ENCODE data around the gene MFAP3. TPM values are rescaled to one million over a fixed set of nuclear protein-coding genes. Genes with fewer than 3 reads are reported as not detected.

Gene MFAP3
- total and polyA plus RNA-seq, 2 donors (not counting 3 experiments of a cell fraction or from before 2014, with no cell fraction given): 19.5 to 35.3 TPM

DNA sequence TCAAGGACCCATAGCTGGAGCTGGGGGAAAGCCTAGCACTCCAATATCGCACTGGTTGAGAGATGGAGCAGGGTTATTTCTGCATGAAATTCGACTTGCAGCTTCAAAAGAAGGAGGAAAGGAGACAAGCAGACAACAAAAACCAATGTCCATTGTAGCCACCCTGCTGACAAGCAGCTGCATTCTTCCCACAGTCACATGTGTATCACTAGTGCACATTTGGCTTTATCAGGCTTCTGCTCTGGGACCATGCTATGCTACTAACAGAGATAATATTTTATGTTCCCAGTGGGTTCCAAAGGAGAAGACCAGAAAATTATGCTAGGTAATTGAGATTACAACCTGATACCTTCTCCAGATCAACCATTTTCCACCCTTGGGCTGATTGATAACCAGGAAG is 59.7 kb downstream of the MFAP3 start:
- CTCF ChIA-PET: interaction anchor here (1.5 kb wide), 1 partner anchor 12 kb away, joined by 4 read pairs; no protein-coding TSS in a partner anchor
- FAIRE-seq (no peak), DNase-seq (ENCODE audit: low read depth, low spot score) (no peak)
- H3K4me2 ChIP-seq (ENCODE audit: insufficient read depth, low read length): no peak overlapping the region
- no peaks in the 10 kb centered on the region for H3K4me1 ChIP-seq (ENCODE audit: control insufficient read depth, extremely low read depth, insufficient read depth, low read length)
- H3K9ac ChIP-seq (replicated peaks; ENCODE audit: extremely low read depth, insufficient read depth, low read length): no peak overlapping the region
- H3K27me3 ChIP-seq (ENCODE audit: control insufficient read depth in 2 of 2, insufficient read depth in 2 of 2, low read length in 2 of 2): no peaks in the 10 kb centered on the region
- no peaks in the 10 kb centered on the region for H3K36me3 ChIP-seq (ENCODE audit: control insufficient read depth in 2 of 2, extremely low read depth in 1 of 2, insufficient read depth in 2 of 2, low read length in 2 of 2)
- no peak overlapping the region for H2AFZ ChIP-seq (ENCODE audit: low read depth, low read length)
- H3K9me1 ChIP-seq (replicated peaks; ENCODE audit: control insufficient read depth, extremely low read depth, insufficient read depth, low read length): no peaks in the 10 kb centered on the region
- H3K27ac ChIP-seq (ENCODE audit: insufficient read depth, low read depth, low read length): no peak overlapping the region
- H3K4me3 ChIP-seq (replicated peaks in 1 of 3; ENCODE audit: insufficient read depth in 1 of 3, low read depth in 1 of 3, low read length in 3 of 3): no peak overlapping the region
- no peaks in the 10 kb centered on the region for H3K79me2 ChIP-seq (ENCODE audit: control insufficient read depth, insufficient read depth, low read length)
- TF ChIP-seq POLR2AphosphoS5 (IDR thresholded peaks at IDR 0.05; ENCODE audit: insufficient read depth, low read depth, low read length) (no peak), MYC (IDR thresholded peaks at IDR 0.05; ENCODE audit: low read depth, low read length) (no peak), POLR2A (IDR thresholded peaks at IDR 0.05; ENCODE audit: low read depth, low read length) (no peak), FOS (IDR thresholded peaks at IDR 0.05; ENCODE audit: borderline replicate concordance, insufficient read depth, low read length) (no peak), GATA2 (IDR thresholded peaks at IDR 0.05; ENCODE audit: insufficient read depth, insufficient read length, low read depth, low read length) (no peak), JUN (IDR thresholded peaks at IDR 0.05; ENCODE audit: borderline replicate concordance, insufficient read depth, insufficient read length, low read depth) (no peak), EZH2 (IDR thresholded peaks at IDR 0.05; ENCODE audit: borderline replicate concordance, low read depth, low read length, severe bottlenecking) (no peak)
- TF ChIP-seq, protein P1, sequence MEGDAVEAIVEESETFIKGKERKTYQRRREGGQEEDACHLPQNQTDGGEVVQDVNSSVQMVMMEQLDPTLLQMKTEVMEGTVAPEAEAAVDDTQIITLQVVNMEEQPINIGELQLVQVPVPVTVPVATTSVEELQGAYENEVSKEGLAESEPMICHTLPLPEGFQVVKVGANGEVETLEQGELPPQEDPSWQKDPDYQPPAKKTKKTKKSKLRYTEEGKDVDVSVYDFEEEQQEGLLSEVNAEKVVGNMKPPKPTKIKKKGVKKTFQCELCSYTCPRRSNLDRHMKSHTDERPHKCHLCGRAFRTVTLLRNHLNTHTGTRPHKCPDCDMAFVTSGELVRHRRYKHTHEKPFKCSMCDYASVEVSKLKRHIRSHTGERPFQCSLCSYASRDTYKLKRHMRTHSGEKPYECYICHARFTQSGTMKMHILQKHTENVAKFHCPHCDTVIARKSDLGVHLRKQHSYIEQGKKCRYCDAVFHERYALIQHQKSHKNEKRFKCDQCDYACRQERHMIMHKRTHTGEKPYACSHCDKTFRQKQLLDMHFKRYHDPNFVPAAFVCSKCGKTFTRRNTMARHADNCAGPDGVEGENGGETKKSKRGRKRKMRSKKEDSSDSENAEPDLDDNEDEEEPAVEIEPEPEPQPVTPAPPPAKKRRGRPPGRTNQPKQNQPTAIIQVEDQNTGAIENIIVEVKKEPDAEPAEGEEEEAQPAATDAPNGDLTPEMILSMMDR (IDR thresholded peaks at IDR 0.05; ENCODE audit: extremely low read depth in 1 of 2, insufficient read depth in 1 of 2, low read depth in 1 of 2, low read length in 2 of 2): no peak
- TF ChIP-seq, protein P2, sequence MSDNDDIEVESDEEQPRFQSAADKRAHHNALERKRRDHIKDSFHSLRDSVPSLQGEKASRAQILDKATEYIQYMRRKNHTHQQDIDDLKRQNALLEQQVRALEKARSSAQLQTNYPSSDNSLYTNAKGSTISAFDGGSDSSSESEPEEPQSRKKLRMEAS (IDR thresholded peaks at IDR 0.05; ENCODE audit: insufficient read depth, insufficient read length): no peak
- no TSS peak for BruUV-seq (replicated peaks)
- no peaks in the 10 kb centered on the region for H4K20me1 ChIP-seq (replicated peaks; ENCODE audit: control insufficient read depth, extremely low read depth, insufficient read depth, low read length)
- dilution Hi-C loops (cut with MboI; ENCODE audit: extremely low pct_ligation_motif_present, low sequenced_read_pairs): no loop called here
- no peaks in the 10 kb centered on the region for H3K9me3 ChIP-seq (replicated peaks; ENCODE audit: control insufficient read depth, insufficient read depth, low read length)
- intact Hi-C loops (cut with micrococcal nuclease): no loop called here
- POLR2A ChIA-PET: no interaction called here
